Transverse colon (tissue), 3 donors: Measurements from ENCODE around the gene TRIM44.

Experiments used
- POLR2A ChIP-seq: fragments of 450-650 bp; IDR thresholded peaks from one replicate; pipeline ENCODE4 v1.6.1; 2016; ENCODE audit warnings: antibody characterized with exemption, mild to moderate bottlenecking, moderate library complexity
- TF ChIP-seq, protein P1 (sequence below), 5 experiments: fragments of 200-600 bp in 3 of 5; fragments of 450-650 bp in 2 of 5; sonication (generic) in 3 of 5; IDR thresholded peaks; 1 replicate in 2 of 5; 2 replicates in 3 of 5; pipeline ENCODE4 v1.5.1; 2016 to 2017; ENCODE audit warnings: antibody characterized with exemption in 5 of 5, inconsistent platforms in 3 of 5, mild to moderate bottlenecking in 2 of 5, moderate library complexity in 1 of 5

DNA sequence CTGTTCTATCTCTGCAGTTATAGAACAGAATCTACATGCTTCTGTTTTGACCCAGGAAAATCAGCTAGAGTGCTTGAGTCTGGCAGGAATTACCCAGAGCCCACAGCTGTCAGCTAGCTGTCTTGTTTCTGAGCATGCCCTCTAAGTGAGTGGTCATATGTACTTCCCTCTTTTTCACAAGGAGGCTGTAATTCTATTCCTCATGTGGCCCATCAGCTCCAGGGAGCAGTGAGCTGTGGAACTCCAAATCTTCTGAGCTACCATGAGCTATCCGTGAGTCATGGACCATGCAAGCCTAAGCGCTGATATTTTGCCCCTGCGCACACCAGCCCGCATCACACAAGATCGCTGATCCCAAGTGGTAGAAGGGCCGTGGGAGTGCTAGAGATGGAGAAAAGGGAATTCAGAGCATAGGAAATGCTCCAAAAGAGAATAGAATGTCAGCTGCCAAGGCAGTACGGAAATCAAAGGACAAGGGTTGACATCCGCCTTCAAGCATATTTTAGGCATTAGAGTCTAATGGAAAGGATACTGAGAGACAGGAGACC, 38.9 kb upstream of the TRIM44 start:
- no peak for TF ChIP-seq POLR2A
- TF ChIP-seq, protein P1, sequence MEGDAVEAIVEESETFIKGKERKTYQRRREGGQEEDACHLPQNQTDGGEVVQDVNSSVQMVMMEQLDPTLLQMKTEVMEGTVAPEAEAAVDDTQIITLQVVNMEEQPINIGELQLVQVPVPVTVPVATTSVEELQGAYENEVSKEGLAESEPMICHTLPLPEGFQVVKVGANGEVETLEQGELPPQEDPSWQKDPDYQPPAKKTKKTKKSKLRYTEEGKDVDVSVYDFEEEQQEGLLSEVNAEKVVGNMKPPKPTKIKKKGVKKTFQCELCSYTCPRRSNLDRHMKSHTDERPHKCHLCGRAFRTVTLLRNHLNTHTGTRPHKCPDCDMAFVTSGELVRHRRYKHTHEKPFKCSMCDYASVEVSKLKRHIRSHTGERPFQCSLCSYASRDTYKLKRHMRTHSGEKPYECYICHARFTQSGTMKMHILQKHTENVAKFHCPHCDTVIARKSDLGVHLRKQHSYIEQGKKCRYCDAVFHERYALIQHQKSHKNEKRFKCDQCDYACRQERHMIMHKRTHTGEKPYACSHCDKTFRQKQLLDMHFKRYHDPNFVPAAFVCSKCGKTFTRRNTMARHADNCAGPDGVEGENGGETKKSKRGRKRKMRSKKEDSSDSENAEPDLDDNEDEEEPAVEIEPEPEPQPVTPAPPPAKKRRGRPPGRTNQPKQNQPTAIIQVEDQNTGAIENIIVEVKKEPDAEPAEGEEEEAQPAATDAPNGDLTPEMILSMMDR (IDR thresholded peaks at IDR 0.05) = no peak
